GM19468 (cell line): Measurements from ENCODE around the gene FAU.

ENCODE experiments used
- ATAC-seq: cut with Tn5 transposase; IDR thresholded peaks from one replicate; pipeline ENCODE4 v1.9.1; 2021; ENCODE audit warnings: mild to moderate bottlenecking, moderate library complexity, moderate number of reproducible peaks; ENCODE audit not compliant: unreplicated experiment; ENCODE audit errors: extremely low read depth

FAU gene

GRCh38 chr11:65136515-65137096 is 14.7 kb upstream of the FAU start:
- no peak for ATAC-seq

- ATAC-seq = no peak
These were observed 13.8 kb upstream of the FAU start for GRCh38 chr11:65135633-65136145.

- ATAC-seq = peak; percentile 36
These were observed 13.2 kb upstream of the FAU start for GRCh38 chr11:65134952-65135632.

- ATAC-seq = peak; percentile 49
These were observed 12.5 kb upstream of the FAU start, which contains the start of gene SYVN1 for GRCh38 chr11:65134240-65134951. Gene SYVN1 (minus strand): TSS chr11:65134519. CDS start chr11:65133601, 918 bp downstream.

- no peak for ATAC-seq
These were observed 11.8 kb upstream of the FAU start for GRCh38 chr11:65133724-65134123.

- no peak for ATAC-seq
These were observed 11.2 kb upstream of the FAU start for GRCh38 chr11:65132988-65133700.

GRCh38 chr11:65132238-65132987 is 10.5 kb upstream of the FAU start:
- ATAC-seq = no peak

- ATAC-seq = no peak
These were observed 9.9 kb upstream of the FAU start for GRCh38 chr11:65131895-65132237.

GRCh38 chr11:65131417-65131776 is 9.5 kb upstream of the FAU start:
- ATAC-seq = no peak

- no peak for ATAC-seq
These were observed 8.9 kb upstream of the FAU start for GRCh38 chr11:65130631-65131416.

GRCh38 chr11:65129649-65130441 is 7.9 kb upstream of the FAU start:
- ATAC-seq = no peak

- ATAC-seq = no peak
These were observed 6.5 kb upstream of the FAU start for GRCh38 chr11:65128182-65129145.

GRCh38 chr11:65127473-65128181 is 5.7 kb upstream of the FAU start:
- no peak for ATAC-seq

GRCh38 chr11:65126624-65127274 is 4.8 kb upstream of the FAU start:
- no peak for ATAC-seq

GRCh38 chr11:65125197-65126056 is 3.5 kb upstream of the FAU start:
- ATAC-seq = no peak
